HG02759 (cell line): Measurements from ENCODE around the gene TMEM132D.
"Not testable (repeated sequence)": the region's sequence is repeated elsewhere in the genome, so short reads cannot be mapped to it uniquely, and the experiment has no call there.

Experiments used
- ATAC-seq: cut with Tn5 transposase; IDR thresholded peaks from one replicate; pipeline ENCODE4 v1.9.1; 2021; ENCODE audit warnings: mild to moderate bottlenecking, moderate library complexity; ENCODE audit not compliant: unreplicated experiment

The TMEM132D gene

GRCh38 chr12:129080391-129080790 is 823.4 kb downstream of the TMEM132D start:
- ATAC-seq, result no peak

- ATAC-seq, result no peak
Measured at GRCh38 chr12:129079719-129080118, 824.1 kb downstream of the TMEM132D start.

GRCh38 chr12:129076441-129077320 is 827.1 kb downstream of the TMEM132D start:
- ATAC-seq, result no peak

GRCh38 chr12:129075460-129076208 is 828.2 kb downstream of the TMEM132D start:
- no peak for ATAC-seq

- ATAC-seq, result no peak
Measured at GRCh38 chr12:129074379-129074778, 829.4 kb downstream of the TMEM132D start.

GRCh38 chr12:129073157-129073915 is 830.5 kb downstream of the TMEM132D start:
- no peak for ATAC-seq

GRCh38 chr12:129071362-129071761 is 832.5 kb downstream of the TMEM132D start:
- ATAC-seq, result no peak

GRCh38 chr12:129069886-129070285 is 833.9 kb downstream of the TMEM132D start:
- no peak for ATAC-seq

- ATAC-seq, result no peak
Measured at GRCh38 chr12:129068684-129069083, 835.1 kb downstream of the TMEM132D start.

GRCh38 chr12:129067491-129067890 is 836.3 kb downstream of the TMEM132D start:
- no peak for ATAC-seq

GRCh38 chr12:129064209-129064855 is 839.5 kb downstream of the TMEM132D start:
- ATAC-seq, result no peak

GRCh38 chr12:129063600-129063999 is 840.2 kb downstream of the TMEM132D start:
- no peak for ATAC-seq

- ATAC-seq, result no peak
Measured at GRCh38 chr12:129053232-129053631, 850.6 kb downstream of the TMEM132D start.

GRCh38 chr12:129052373-129052772 is 851.5 kb downstream of the TMEM132D start:
- ATAC-seq, result no peak

GRCh38 chr12:129049917-129050316 is 853.9 kb downstream of the TMEM132D start:
- no peak for ATAC-seq

- not testable (repeated sequence) for ATAC-seq
Measured at GRCh38 chr12:129043334-129043733, 860.5 kb downstream of the TMEM132D start.

GRCh38 chr12:129036135-129036534 is 867.7 kb downstream of the TMEM132D start:
- ATAC-seq, result no peak

- no peak for ATAC-seq
Measured at GRCh38 chr12:129034558-129035289, 869.1 kb downstream of the TMEM132D start.

GRCh38 chr12:129028844-129029243 is 875.0 kb downstream of the TMEM132D start:
- ATAC-seq, result no peak

- ATAC-seq, result no peak
Measured at GRCh38 chr12:129025055-129025454, 878.8 kb downstream of the TMEM132D start.
